HS-27A (cell line): ENCODE measurements around the gene LCN9.
"Not testable (repeated sequence)": the region's sequence is repeated elsewhere in the genome, so short reads cannot be mapped to it uniquely, and the experiment has no call there.

Experiments used
- DNase-seq: peaks from one replicate; pipeline ENCODE4 v3.0.0-alpha.2; 2012; ENCODE audit warnings: low read depth, missing footprints

The LCN9 gene

GRCh38 chr9:135662758-135663450 is at the start of gene LCN9:
TSS of gene LCN9 (plus strand) at chr9:135663309. CDS start at chr9:135663322, 13 bp downstream.
- DNase-seq, result no peak

- no peak for DNase-seq
Measured at GRCh38 chr9:135613946-135614805, 48.9 kb upstream of the LCN9 start.

GRCh38 chr9:135614821-135615665 is 48.1 kb upstream of the LCN9 start:
- DNase-seq, result no peak

- DNase-seq, result no peak
Measured at GRCh38 chr9:135615666-135616618, 47.2 kb upstream of the LCN9 start.

- DNase-seq, result no peak
Measured at GRCh38 chr9:135616619-135617537, 46.2 kb upstream of the LCN9 start.

GRCh38 chr9:135617538-135617900 is 45.6 kb upstream of the LCN9 start:
- no peak for DNase-seq

- no peak for DNase-seq
Measured at GRCh38 chr9:135617991-135618411, 45.1 kb upstream of the LCN9 start.

- no peak for DNase-seq
Measured at GRCh38 chr9:135618866-135619598, 44.1 kb upstream of the LCN9 start.

- no peak for DNase-seq
Measured at GRCh38 chr9:135619599-135619886, 43.6 kb upstream of the LCN9 start.

- no peak for DNase-seq
Measured at GRCh38 chr9:135620558-135620957, 42.6 kb upstream of the LCN9 start.

GRCh38 chr9:135622415-135623020 is 40.6 kb upstream of the LCN9 start:
- DNase-seq, result no peak

- no peak for DNase-seq
Measured at GRCh38 chr9:135624282-135624681, 38.8 kb upstream of the LCN9 start.

GRCh38 chr9:135632841-135633240 is 30.3 kb upstream of the LCN9 start:
- no peak for DNase-seq

GRCh38 chr9:135636930-135637530 is 26.1 kb upstream of the LCN9 start:
- not testable (repeated sequence) for DNase-seq

- DNase-seq, result no peak
Measured at GRCh38 chr9:135639196-135639595, 23.9 kb upstream of the LCN9 start, which contains the start of gene GLT6D1. TSS of gene GLT6D1 (minus strand) at chr9:135639540. CDS start at chr9:135639187, 353 bp downstream.

GRCh38 chr9:135641047-135641446 is 22.1 kb upstream of the LCN9 start:
- DNase-seq, result no peak

GRCh38 chr9:135641745-135642144 is 21.4 kb upstream of the LCN9 start:
- DNase-seq, result no peak

- DNase-seq, result no peak
Measured at GRCh38 chr9:135644631-135645218, 18.4 kb upstream of the LCN9 start.
